ENCODE results near the gene TMEM273. TPM values are rescaled to one million over a fixed set of nuclear protein-coding genes. Genes with fewer than 3 reads are reported as not detected.

TMEM273 gene
- polyA plus RNA-seq, 5 donors: 5.8 to 10.4 (median 7.3) TPM

GRCh38 chr10:49140304-49141177 lies 47.6 kb downstream of the TMEM273 start:
- DNase-seq: no peak

- no peak for DNase-seq
Measured at GRCh38 chr10:49139846-49140195, 48.4 kb downstream of the TMEM273 start.

GRCh38 chr10:49139028-49139845 lies 49.0 kb downstream of the TMEM273 start:
- DNase-seq: no peak

- peak; percentile 70 to 81 for DNase-seq
Measured at GRCh38 chr10:49138361-49138891, 49.8 kb downstream of the TMEM273 start.

- no peak for DNase-seq
Measured at GRCh38 chr10:49136525-49136924, 51.7 kb downstream of the TMEM273 start.

- DNase-seq: peak; percentile 65 to 82
Measured at GRCh38 chr10:49135575-49136313, 52.4 kb downstream of the TMEM273 start.

GRCh38 chr10:49134327-49134726 lies 53.9 kb downstream of the TMEM273 start:
- DNase-seq: no peak

GRCh38 chr10:49133706-49134248 lies 54.4 kb downstream of the TMEM273 start, which contains the start of gene FAM170B:
TSS of gene FAM170B (minus strand) at chr10:49134021. CDS start at chr10:49133918, 103 bp downstream.
- no peak for DNase-seq

GRCh38 chr10:49132362-49132737 lies 55.8 kb downstream of the TMEM273 start:
- no peak for DNase-seq

GRCh38 chr10:49131507-49132361 lies 56.5 kb downstream of the TMEM273 start:
- peak in 1 of 2 donors; percentile 54 for DNase-seq

GRCh38 chr10:49129376-49129775 lies 58.8 kb downstream of the TMEM273 start:
- DNase-seq: no peak

- no peak for DNase-seq
Measured at GRCh38 chr10:49128854-49129253, 59.3 kb downstream of the TMEM273 start.

- DNase-seq: no peak
Measured at GRCh38 chr10:49123981-49124950, 63.9 kb downstream of the TMEM273 start.

GRCh38 chr10:49120911-49121310 lies 67.3 kb downstream of the TMEM273 start:
- no peak for DNase-seq

GRCh38 chr10:49119746-49120145 lies 68.4 kb downstream of the TMEM273 start:
- no peak for DNase-seq

- no peak for DNase-seq
Measured at GRCh38 chr10:49118430-49119074, 69.6 kb downstream of the TMEM273 start.

- DNase-seq: no peak
Measured at GRCh38 chr10:49117376-49118070, 70.7 kb downstream of the TMEM273 start.

Data from right lung (tissue), 5 donors.